NCI-H2171 (cell line): ENCODE data around the gene IFI27L1.

ENCODE experiments used
- DNase-seq: peaks from one replicate; lab custom pipeline; 2025; lab: John Stamatoyannopoulos, UW

IFI27L1 gene

DNA sequence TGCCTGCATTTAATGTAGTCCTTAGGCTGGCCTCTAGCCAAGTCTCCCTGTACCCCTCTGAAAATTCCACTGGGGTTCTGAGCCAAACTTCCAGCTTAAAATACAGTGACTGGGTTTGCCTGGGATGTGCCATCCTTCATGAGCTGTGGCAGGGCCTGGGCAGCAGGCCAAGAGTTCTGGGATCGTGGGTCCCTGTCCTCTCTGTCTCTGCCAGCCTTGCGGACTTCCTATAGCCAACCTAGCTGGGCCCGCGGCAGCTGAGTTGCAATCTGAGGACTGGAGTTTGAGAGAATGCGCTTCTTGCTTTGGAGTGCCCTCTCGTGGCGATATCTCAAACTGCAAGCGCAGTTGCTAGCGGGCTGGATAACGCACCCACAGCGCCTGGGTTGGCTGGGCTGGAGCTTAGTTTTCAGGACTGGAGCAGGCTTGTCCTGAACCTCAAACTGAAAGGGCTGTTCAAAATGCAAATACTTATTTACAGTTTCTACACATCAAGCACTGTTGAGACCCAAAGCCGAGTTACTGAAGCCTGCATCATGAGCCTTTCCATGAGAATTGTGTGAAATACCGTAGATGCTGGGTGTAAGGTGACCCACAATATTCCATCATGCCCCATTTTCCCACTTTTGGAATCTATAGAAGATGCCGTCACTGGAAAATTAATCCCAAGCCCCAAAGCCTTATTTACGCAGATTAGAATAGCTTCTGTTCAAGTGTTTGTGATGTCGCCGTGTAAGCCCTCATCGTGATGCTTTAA is 55.6 kb downstream of the IFI27L1 start:
- peak; percentile 57 for DNase-seq

DNA sequence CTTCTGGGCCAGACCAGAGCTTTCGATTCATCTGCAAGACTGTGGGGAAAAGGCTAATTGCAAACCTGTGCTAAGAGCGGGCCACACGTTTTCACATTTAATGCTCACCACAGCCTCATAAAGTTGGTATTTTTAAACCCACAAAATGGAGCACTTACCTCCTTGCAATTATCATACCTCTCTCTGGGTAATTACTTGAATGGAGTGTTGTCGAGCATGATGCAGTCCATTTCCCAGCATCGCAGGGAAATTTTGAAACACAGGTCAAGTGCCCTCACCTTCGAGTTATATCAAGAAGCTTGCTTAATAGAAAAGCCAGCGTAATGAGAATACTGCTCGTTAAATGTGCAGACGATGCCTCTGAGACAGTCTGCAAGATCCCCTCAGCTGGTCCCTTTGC is 57.1 kb downstream of the IFI27L1 start:
- DNase-seq = no peak

DNA sequence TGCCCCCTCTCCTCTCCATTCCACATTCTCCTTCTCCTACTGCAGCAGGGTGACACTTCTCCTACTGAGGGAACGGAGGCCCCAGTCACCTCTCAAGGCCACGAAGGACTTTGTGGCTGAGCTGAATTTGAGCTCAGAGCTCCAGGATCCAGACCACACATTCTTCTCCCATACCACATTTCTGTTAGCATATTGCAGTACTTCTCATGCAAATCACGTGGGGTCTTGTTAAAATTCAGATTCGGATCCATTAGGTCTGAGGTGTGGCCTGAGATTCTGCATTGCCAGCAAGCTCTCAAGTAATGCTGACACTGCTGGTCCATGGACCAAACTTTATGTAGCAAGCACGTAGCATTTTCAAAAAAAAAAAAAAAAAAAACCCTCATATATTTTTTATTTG is 57.9 kb downstream of the IFI27L1 start:
- DNase-seq = no peak

DNA sequence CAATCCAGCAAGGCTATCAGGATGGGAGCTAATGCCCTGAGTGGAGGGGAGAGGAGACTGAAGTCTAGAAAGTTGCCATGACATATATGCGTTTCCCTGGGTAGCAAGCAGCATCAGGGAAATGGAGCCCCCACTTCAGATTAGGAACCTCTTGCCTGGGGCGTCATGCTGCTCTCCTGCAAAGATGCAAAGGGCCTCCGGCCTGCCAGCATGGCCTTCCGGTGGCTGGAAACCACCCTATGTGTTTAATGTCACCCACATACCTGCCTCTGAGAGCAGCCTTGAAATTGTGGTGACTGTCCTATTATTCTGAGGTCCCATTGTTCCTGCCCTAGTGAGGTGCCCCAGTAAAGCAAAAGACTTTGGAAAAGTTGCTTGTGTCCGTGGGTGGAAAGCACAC is 58.3 kb downstream of the IFI27L1 start:
- no peak for DNase-seq

DNA sequence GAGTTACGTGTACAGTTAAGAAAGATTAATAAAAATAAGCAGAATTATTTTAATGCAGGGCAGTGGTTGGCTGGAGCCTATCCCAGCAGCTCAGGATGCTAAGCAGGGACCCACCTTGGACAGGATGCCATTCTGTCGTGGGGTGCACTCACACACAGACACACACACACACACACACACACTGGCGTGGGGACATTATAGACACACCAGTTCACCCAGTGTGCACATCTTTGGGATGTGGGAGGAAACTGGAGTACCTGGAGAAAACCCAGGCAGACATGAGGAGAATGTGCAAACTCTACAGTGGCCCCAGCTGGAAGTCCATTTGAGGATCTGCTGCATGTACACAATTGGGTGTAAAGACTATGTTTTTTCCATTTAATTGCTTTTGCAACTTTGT is 61.1 kb downstream of the IFI27L1 start:
- DNase-seq = no peak

DNA sequence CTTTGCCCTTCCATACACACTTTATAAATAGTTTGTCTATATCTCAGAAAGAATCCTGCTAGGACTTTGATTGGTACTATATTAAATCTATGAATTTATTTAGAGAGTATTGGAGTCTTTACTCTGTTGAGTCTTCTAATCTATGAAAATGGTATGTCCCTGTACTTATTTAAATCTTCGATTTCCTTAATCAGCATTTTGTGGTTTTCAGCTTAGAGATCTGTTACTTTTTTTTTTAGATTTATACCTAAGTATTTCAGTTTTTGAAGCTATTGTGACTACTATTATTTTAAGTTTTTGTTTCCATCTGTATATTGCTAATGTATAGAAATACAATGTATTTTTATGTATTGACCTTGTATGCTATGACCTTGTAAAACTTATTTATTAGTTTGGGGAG is 61.7 kb downstream of the IFI27L1 start:
- DNase-seq = no peak

DNA sequence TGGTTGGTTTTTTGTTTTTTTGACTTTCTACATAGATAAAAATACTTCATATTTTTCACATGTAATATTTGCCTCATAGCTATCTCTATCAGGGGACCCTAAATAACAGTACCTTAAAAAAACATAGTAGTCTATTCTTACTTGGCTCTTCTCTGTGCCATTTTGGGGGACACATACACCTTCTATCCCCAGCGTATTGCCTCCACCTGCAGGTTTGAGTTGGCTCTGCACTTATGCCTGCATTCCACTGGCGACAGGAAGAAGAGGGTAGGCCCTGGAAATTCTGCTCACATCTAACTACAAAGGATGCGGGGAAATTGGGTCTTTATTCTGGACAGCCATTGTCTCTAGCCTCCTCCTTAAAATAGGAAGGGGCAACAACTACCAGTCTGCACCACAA is 62.1 kb downstream of the IFI27L1 start:
- no peak for DNase-seq

DNA sequence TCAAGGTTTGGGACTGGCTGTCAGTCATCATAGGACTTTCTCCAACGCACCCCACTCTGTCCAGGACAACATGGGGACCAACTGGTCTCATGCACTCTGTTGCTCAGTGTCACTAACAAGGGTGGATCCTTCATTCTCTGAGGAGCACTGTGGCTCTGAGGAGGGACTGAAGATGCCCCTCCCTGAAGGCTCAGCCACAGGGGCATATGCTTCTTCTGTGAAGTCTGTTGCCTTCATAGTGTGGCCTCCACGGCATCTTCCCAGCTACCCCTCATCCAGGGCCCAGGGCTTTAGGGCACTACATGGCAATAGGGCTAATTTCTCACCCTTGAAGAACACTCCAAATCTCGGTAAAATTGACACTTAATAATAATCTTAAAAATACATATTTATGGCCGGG is 62.6 kb downstream of the IFI27L1 start:
- DNase-seq = no peak

DNA sequence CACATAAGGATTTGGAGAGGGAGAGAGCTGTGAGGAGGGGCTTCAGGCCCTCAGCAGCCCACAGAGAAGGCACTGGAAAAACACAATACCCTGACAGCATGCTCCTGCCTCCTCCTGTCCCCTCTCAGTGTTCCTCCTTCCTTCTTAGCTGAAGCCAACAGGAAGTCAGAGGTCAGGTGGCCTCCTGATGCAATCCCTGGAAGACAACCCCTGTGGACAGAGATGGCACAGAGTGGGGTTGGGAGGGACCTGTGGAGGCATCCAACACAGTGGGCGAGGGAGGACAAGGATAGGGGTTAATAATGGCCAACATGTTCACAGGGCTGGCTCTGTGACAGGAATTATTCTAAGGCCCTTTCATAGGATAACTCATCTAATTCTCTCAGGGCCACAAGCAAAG is 63.7 kb downstream of the IFI27L1 start:
- DNase-seq = no peak

DNA sequence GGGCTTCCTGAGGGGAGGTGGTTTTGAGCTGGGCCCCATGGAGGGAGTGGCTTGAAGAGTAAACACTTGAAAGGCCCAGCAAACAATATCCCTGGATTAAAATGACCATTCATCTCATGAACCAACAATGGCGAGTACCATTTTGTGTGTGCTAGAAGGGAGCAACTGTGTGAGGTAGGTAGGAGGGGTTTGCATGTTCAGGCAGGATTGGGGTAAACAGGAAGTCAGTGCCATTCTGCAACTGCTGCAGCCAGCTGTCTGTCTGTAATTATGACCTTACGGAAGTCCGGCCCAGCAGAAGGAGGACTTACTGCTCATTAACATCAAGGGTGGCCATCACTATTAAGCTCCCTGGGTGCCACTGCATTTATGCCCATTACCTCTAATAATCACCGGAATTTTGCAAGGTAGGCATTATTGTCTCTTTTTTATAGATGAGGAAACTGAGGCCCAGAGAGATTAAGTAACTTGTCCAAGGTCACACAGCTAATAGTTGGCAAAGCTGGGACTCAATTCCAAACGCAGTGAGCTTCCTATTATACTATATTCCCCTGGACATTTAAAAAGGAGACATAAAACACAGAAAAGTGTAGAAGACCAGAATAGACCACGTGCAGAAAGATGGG is 64.9 kb downstream of the IFI27L1 start:
- DNase-seq = peak; percentile 18
